Measurements from ENCODE around the gene PODXL.

Gene PODXL

GRCh38 chr7:131524115-131524514, 32.3 kb downstream of the PODXL start:
- H3F3A ChIP-seq (ENCODE audit: insufficient read depth) = no peaks in the 10 kb centered on the region
- no peak overlapping the region for H3K4me3 ChIP-seq (ENCODE audit: insufficient read depth, low read length, poor library complexity, severe bottlenecking)

GRCh38 chr7:131522325-131522930, 34.0 kb downstream of the PODXL start:
- Histone ChIP-seq H3K9ac (ENCODE audit: low read length) (no peak overlapping the region), H3K36me3 (ENCODE audit: low read length) (no peaks in the 10 kb centered on the region), H3K27me3 (ENCODE audit: low read length) (no peaks in the 10 kb centered on the region), H3K4me2 (ENCODE audit: low read depth, low read length, poor library complexity, severe bottlenecking) (no peak overlapping the region), H3K79me2 (ENCODE audit: insufficient read depth, low read length) (no peaks in the 10 kb centered on the region), H3K9me3 (ENCODE audit: insufficient read depth, low read length) (no peaks in the 10 kb centered on the region), H3F3A (ENCODE audit: insufficient read depth) (no peaks in the 10 kb centered on the region), H4K20me1 (ENCODE audit: low read depth, low read length) (no peaks in the 10 kb centered on the region), H3K4me3 (ENCODE audit: insufficient read depth, low read length, poor library complexity, severe bottlenecking) (no peak overlapping the region), H2AFZ (ENCODE audit: low read depth, low read length, severe bottlenecking) (no peak overlapping the region), H3K27ac (ENCODE audit: low read depth, low read length) (no peak overlapping the region), H3K9me2 (replicated peaks; ENCODE audit: insufficient read depth, low read length) (no peaks in the 10 kb centered on the region)
- TF ChIP-seq EZH2phosphoT487 (conservative IDR thresholded peaks at IDR 0.05; ENCODE audit: low read length) = no peak
- TF ChIP-seq, protein P1, sequence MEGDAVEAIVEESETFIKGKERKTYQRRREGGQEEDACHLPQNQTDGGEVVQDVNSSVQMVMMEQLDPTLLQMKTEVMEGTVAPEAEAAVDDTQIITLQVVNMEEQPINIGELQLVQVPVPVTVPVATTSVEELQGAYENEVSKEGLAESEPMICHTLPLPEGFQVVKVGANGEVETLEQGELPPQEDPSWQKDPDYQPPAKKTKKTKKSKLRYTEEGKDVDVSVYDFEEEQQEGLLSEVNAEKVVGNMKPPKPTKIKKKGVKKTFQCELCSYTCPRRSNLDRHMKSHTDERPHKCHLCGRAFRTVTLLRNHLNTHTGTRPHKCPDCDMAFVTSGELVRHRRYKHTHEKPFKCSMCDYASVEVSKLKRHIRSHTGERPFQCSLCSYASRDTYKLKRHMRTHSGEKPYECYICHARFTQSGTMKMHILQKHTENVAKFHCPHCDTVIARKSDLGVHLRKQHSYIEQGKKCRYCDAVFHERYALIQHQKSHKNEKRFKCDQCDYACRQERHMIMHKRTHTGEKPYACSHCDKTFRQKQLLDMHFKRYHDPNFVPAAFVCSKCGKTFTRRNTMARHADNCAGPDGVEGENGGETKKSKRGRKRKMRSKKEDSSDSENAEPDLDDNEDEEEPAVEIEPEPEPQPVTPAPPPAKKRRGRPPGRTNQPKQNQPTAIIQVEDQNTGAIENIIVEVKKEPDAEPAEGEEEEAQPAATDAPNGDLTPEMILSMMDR (IDR thresholded peaks at IDR 0.05; ENCODE audit: insufficient read depth, low read length, poor library complexity, severe bottlenecking) = no peak

More at GRCh38 chr7:131524115-131524514, 32.3 kb downstream of the PODXL start:
- H3K4me2 ChIP-seq (ENCODE audit: low read depth, low read length, poor library complexity, severe bottlenecking) = no peak overlapping the region
- TF ChIP-seq EZH2phosphoT487 (conservative IDR thresholded peaks at IDR 0.05; ENCODE audit: low read length) = no peak
- TF ChIP-seq, protein P1 (IDR thresholded peaks at IDR 0.05; ENCODE audit: insufficient read depth, low read length, poor library complexity, severe bottlenecking) = no peak
- H3K9me2 ChIP-seq (replicated peaks; ENCODE audit: insufficient read depth, low read length) = no peaks in the 10 kb centered on the region
- no peak overlapping the region for H3K27ac ChIP-seq (ENCODE audit: low read depth, low read length)
- no peak overlapping the region for H3K9ac ChIP-seq (ENCODE audit: low read length)
- no peaks in the 10 kb centered on the region for H3K9me3 ChIP-seq (ENCODE audit: insufficient read depth, low read length)
- no peak overlapping the region for H2AFZ ChIP-seq (ENCODE audit: low read depth, low read length, severe bottlenecking)
- H3K79me2 ChIP-seq (ENCODE audit: insufficient read depth, low read length) = no peaks in the 10 kb centered on the region
- H3K27me3 ChIP-seq (ENCODE audit: low read length) = no peaks in the 10 kb centered on the region
- no peaks in the 10 kb centered on the region for H4K20me1 ChIP-seq (ENCODE audit: low read depth, low read length)
- no peaks in the 10 kb centered on the region for H3K36me3 ChIP-seq (ENCODE audit: low read length)

GRCh38 chr7:131521651-131522163, 34.7 kb downstream of the PODXL start:
- no peaks in the 10 kb centered on the region for H3K27me3 ChIP-seq (ENCODE audit: low read length)
- H3K27ac ChIP-seq (ENCODE audit: low read depth, low read length) = no peak overlapping the region
- H3K4me3 ChIP-seq (ENCODE audit: insufficient read depth, low read length, poor library complexity, severe bottlenecking) = no peak overlapping the region
- H3K9me2 ChIP-seq (replicated peaks; ENCODE audit: insufficient read depth, low read length) = no peaks in the 10 kb centered on the region
- H3K79me2 ChIP-seq (ENCODE audit: insufficient read depth, low read length) = no peaks in the 10 kb centered on the region
- no peak overlapping the region for H2AFZ ChIP-seq (ENCODE audit: low read depth, low read length, severe bottlenecking)
- no peak overlapping the region for H3K4me2 ChIP-seq (ENCODE audit: low read depth, low read length, poor library complexity, severe bottlenecking)
- TF ChIP-seq, protein P1 (IDR thresholded peaks at IDR 0.05; ENCODE audit: insufficient read depth, low read length, poor library complexity, severe bottlenecking) = no peak
- TF ChIP-seq EZH2phosphoT487 (conservative IDR thresholded peaks at IDR 0.05; ENCODE audit: low read length) = no peak
- H3K36me3 ChIP-seq (ENCODE audit: low read length) = no peaks in the 10 kb centered on the region
- H3K9me3 ChIP-seq (ENCODE audit: insufficient read depth, low read length) = no peaks in the 10 kb centered on the region
- H3F3A ChIP-seq (ENCODE audit: insufficient read depth) = no peaks in the 10 kb centered on the region
- no peaks in the 10 kb centered on the region for H4K20me1 ChIP-seq (ENCODE audit: low read depth, low read length)
- no peak overlapping the region for H3K9ac ChIP-seq (ENCODE audit: low read length)

Measured in SU-DHL-6 (cell line).